Heart left ventricle (tissue), 13 donors: ENCODE data around the gene SREK1.

Source experiments
- CTCF ChIP-seq, 12 donors: fragments of 200-600 bp; sonication (generic) in 4 of 12; IDR thresholded peaks; one replicate each; pipeline versions ENCODE4 v1.5.0 to v1.8.0; 2018 to 2022; ENCODE audit warnings: antibody characterized with exemption in 12 of 12, mild to moderate bottlenecking in 5 of 12
- POLR2A ChIP-seq, 2 donors: fragments of 450-650 bp; IDR thresholded peaks; one replicate each; pipeline ENCODE4 v1.6.1; 2017; ENCODE audit warnings: antibody characterized with exemption in 2 of 2, mild to moderate bottlenecking in 2 of 2, moderate library complexity in 2 of 2
- donor health status: ischemic (EF 13 %, LVEDD 7.1; RV severe dilation, severe dysfunction).
- donor health status: DM: no; HTN: yes; CAD: no.
- donor health status: DM: no; HTN: no; CAD: no.
- donor health status: ischemic (EF 25% LVEDD 6.9; RV normal size, moderate dysfunction).
- donor health status: ischemic (EF 25% LVEDD 5.7; RV mildly dilated, moderate dysfunction).
- donor health status: ischemic (EF 35%, LVEDD 5.7; RV mildly dilated, moderate dysfunction).
- donor health status: nonischemic (EF 11% LVEDD 7.7; RV severe dilation, severe dysfunction).
- donor health status: DM: yes; HTN: yes; CAD: no.
- donor health status: PGD.
- donor health status: ischemic (EF 29% LVEDD 5.4; RV normal size, mild dysfunction).
- donor health status: nonischemic (EF 23%, LVEDD 6.1; RV moderate dilation, normal function).

DNA sequence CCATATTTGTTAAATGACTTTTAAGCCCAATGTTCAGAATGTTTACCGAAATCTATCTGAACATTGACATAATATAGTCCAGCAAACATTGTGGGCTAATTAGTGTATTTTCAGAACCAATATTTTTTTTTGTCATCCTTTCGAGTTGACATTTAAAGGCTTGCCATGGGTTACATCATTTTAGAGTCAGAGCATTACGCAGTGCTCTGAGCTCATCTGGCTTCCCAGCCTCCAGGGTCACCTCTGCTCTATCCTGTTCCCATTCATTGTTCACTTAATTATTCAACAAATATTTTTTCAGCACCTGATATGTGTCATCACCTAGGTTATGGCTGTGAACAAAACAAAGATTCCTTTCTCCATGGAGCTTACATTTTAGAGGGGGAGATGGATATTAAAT, 80.2 kb downstream of the SREK1 start:
- TF ChIP-seq CTCF (IDR thresholded peaks at IDR 0.05) (no peak), POLR2A (IDR thresholded peaks at IDR 0.05) (no peak)
